ENCODE data around the gene MID1.

The MID1 gene

GRCh38 chrX:10620121-10620699 lies at the start of gene MID1:
TSS of gene MID1 (minus strand) at chrX:10620585. CDS start at chrX:10567547, 53,038 bp downstream.
- Histone ChIP-seq H3K4me1 (ENCODE audit: insufficient read depth, low read length) (peaks cover 28% of the 10 kb centered on the region), H3K9me3 (ENCODE audit: control insufficient read depth, insufficient read depth, low read length) (no peaks in the 10 kb centered on the region), H3K36me3 (ENCODE audit: insufficient read depth, low read length) (no peaks in the 10 kb centered on the region), H3K9ac (ENCODE audit: low read depth, low read length) (peak within 1 kb of the TSS; percentile 84)

GRCh38 chrX:10667143-10667542 lies 46.8 kb upstream of the MID1 start:
- Histone ChIP-seq H3K4me1 (ENCODE audit: insufficient read depth, low read length) (no peaks in the 10 kb centered on the region), H3K9ac (ENCODE audit: low read depth, low read length) (no peak overlapping the region), H3K9me3 (ENCODE audit: control insufficient read depth, insufficient read depth, low read length) (no peaks in the 10 kb centered on the region), H3K36me3 (ENCODE audit: insufficient read depth, low read length) (no peaks in the 10 kb centered on the region)

- Histone ChIP-seq H3K36me3 (ENCODE audit: insufficient read depth, low read length) (no peaks in the 10 kb centered on the region), H3K9ac (ENCODE audit: low read depth, low read length) (no peak overlapping the region), H3K4me1 (ENCODE audit: insufficient read depth, low read length) (no peaks in the 10 kb centered on the region), H3K9me3 (ENCODE audit: control insufficient read depth, insufficient read depth, low read length) (no peaks in the 10 kb centered on the region)
Measured at GRCh38 chrX:10666102-10666501, 45.7 kb upstream of the MID1 start.

- Histone ChIP-seq H3K4me1 (ENCODE audit: insufficient read depth, low read length) (peaks cover 3% of the 10 kb centered on the region; the same call in 1 of the 2 replicates), H3K36me3 (ENCODE audit: insufficient read depth, low read length) (no peaks in the 10 kb centered on the region), H3K9ac (ENCODE audit: low read depth, low read length) (no peak overlapping the region), H3K9me3 (ENCODE audit: control insufficient read depth, insufficient read depth, low read length) (no peaks in the 10 kb centered on the region)
Measured at GRCh38 chrX:10665681-10666080, 45.3 kb upstream of the MID1 start.

- H3K9me3 ChIP-seq (ENCODE audit: control insufficient read depth, insufficient read depth, low read length): no peaks in the 10 kb centered on the region
- H3K9ac ChIP-seq (ENCODE audit: low read depth, low read length): no peak overlapping the region
- H3K36me3 ChIP-seq (ENCODE audit: insufficient read depth, low read length): no peaks in the 10 kb centered on the region
- H3K4me1 ChIP-seq (ENCODE audit: insufficient read depth, low read length): peaks cover 15% of the 10 kb centered on the region
Measured at GRCh38 chrX:10660171-10660570, 39.8 kb upstream of the MID1 start.

- Histone ChIP-seq H3K4me1 (ENCODE audit: insufficient read depth, low read length) (peaks cover 15% of the 10 kb centered on the region), H3K36me3 (ENCODE audit: insufficient read depth, low read length) (no peaks in the 10 kb centered on the region), H3K9me3 (ENCODE audit: control insufficient read depth, insufficient read depth, low read length) (no peaks in the 10 kb centered on the region), H3K9ac (ENCODE audit: low read depth, low read length) (no peak overlapping the region)
Measured at GRCh38 chrX:10656214-10656613, 35.8 kb upstream of the MID1 start.

GRCh38 chrX:10654960-10655359 lies 34.6 kb upstream of the MID1 start:
- Histone ChIP-seq H3K4me1 (ENCODE audit: insufficient read depth, low read length) (peaks cover 5% of the 10 kb centered on the region), H3K9me3 (ENCODE audit: control insufficient read depth, insufficient read depth, low read length) (no peaks in the 10 kb centered on the region), H3K9ac (ENCODE audit: low read depth, low read length) (no peak overlapping the region), H3K36me3 (ENCODE audit: insufficient read depth, low read length) (no peaks in the 10 kb centered on the region)

- Histone ChIP-seq H3K36me3 (ENCODE audit: insufficient read depth, low read length) (no peaks in the 10 kb centered on the region), H3K9me3 (ENCODE audit: control insufficient read depth, insufficient read depth, low read length) (no peaks in the 10 kb centered on the region), H3K9ac (ENCODE audit: low read depth, low read length) (no peak overlapping the region), H3K4me1 (ENCODE audit: insufficient read depth, low read length) (peaks cover 3% of the 10 kb centered on the region; the same call in 1 of the 2 replicates)
Measured at GRCh38 chrX:10653302-10653701, 32.9 kb upstream of the MID1 start.

GRCh38 chrX:10649265-10649664 lies 28.9 kb upstream of the MID1 start:
- Histone ChIP-seq H3K9ac (ENCODE audit: low read depth, low read length) (no peak overlapping the region), H3K9me3 (ENCODE audit: control insufficient read depth, insufficient read depth, low read length) (no peaks in the 10 kb centered on the region), H3K4me1 (ENCODE audit: insufficient read depth, low read length) (0 out of 2 replicates have a peak, but pooled peaks cover 3% of the 10 kb centered on the region), H3K36me3 (ENCODE audit: insufficient read depth, low read length) (no peaks in the 10 kb centered on the region)

- no peaks in the 10 kb centered on the region for H3K36me3 ChIP-seq (ENCODE audit: insufficient read depth, low read length)
- H3K9me3 ChIP-seq (ENCODE audit: control insufficient read depth, insufficient read depth, low read length): no peaks in the 10 kb centered on the region
- no peak overlapping the region for H3K9ac ChIP-seq (ENCODE audit: low read depth, low read length)
- 0 out of 2 replicates have a peak, but pooled peaks cover 3% of the 10 kb centered on the region for H3K4me1 ChIP-seq (ENCODE audit: insufficient read depth, low read length)
Measured at GRCh38 chrX:10648614-10649013, 28.2 kb upstream of the MID1 start.

- H3K9me3 ChIP-seq (ENCODE audit: control insufficient read depth, insufficient read depth, low read length): peaks cover 4% of the 10 kb centered on the region
- peaks cover 18% of the 10 kb centered on the region for H3K4me1 ChIP-seq (ENCODE audit: insufficient read depth, low read length)
- no peak overlapping the region for H3K9ac ChIP-seq (ENCODE audit: low read depth, low read length)
Measured at GRCh38 chrX:10636851-10637250, 16.5 kb upstream of the MID1 start.

GRCh38 chrX:10636337-10636736 lies 16.0 kb upstream of the MID1 start:
- Histone ChIP-seq H3K36me3 (ENCODE audit: insufficient read depth, low read length) (no peaks in the 10 kb centered on the region), H3K4me1 (ENCODE audit: insufficient read depth, low read length) (peaks cover 18% of the 10 kb centered on the region), H3K9ac (ENCODE audit: low read depth, low read length) (no peak overlapping the region), H3K9me3 (ENCODE audit: control insufficient read depth, insufficient read depth, low read length) (peaks cover 4% of the 10 kb centered on the region)

More at GRCh38 chrX:10636851-10637250, 16.5 kb upstream of the MID1 start:
- no peaks in the 10 kb centered on the region for H3K36me3 ChIP-seq (ENCODE audit: insufficient read depth, low read length)

GRCh38 chrX:10634392-10635161 lies 14.2 kb upstream of the MID1 start:
- peaks cover 27% of the 10 kb centered on the region for H3K4me1 ChIP-seq (ENCODE audit: insufficient read depth, low read length)
- peaks cover 4% of the 10 kb centered on the region for H3K9me3 ChIP-seq (ENCODE audit: control insufficient read depth, insufficient read depth, low read length)
- peak overlapping the region; percentile 38 for H3K9ac ChIP-seq (ENCODE audit: low read depth, low read length)
- no peaks in the 10 kb centered on the region for H3K36me3 ChIP-seq (ENCODE audit: insufficient read depth, low read length)

- Histone ChIP-seq H3K9ac (ENCODE audit: low read depth, low read length) (no peak overlapping the region), H3K9me3 (ENCODE audit: control insufficient read depth, insufficient read depth, low read length) (peaks cover 4% of the 10 kb centered on the region), H3K36me3 (ENCODE audit: insufficient read depth, low read length) (no peaks in the 10 kb centered on the region), H3K4me1 (ENCODE audit: insufficient read depth, low read length) (peaks cover 35% of the 10 kb centered on the region)
Measured at GRCh38 chrX:10633722-10634121, 13.3 kb upstream of the MID1 start.

Measured in ES-I3 (cell line).